SK-N-SH treated with all-trans-retinoic acid at 6 μM for 48 hours (cell line): Measurements from ENCODE around the gene INS.

ENCODE experiments used
- ARNTL ChIP-seq: fragments of 450-650 bp; formaldehyde crosslinking; IDR thresholded peaks from 2 replicates; pipeline ENCODE4 v1.5.0; 2020; ENCODE audit warnings: low read depth, mild to moderate bottlenecking, moderate library complexity, borderline replicate concordance
- BACH2 ChIP-seq: fragments of 250-450 bp; sonication (Bioruptor Pico); IDR thresholded peaks from 2 replicates; pipeline ENCODE4 v1.9.0; 2021; ENCODE audit warnings: mild to moderate bottlenecking, borderline replicate concordance
- CSRNP3 ChIP-seq: fragments of 250-450 bp; sonication (Bioruptor Pico); IDR thresholded peaks from 2 replicates; pipeline ENCODE4 v1.5.1; 2021; ENCODE audit warnings: mild to moderate bottlenecking, moderate library complexity
- POU6F1 ChIP-seq: fragments of 250-450 bp; sonication (Bioruptor Pico); IDR thresholded peaks from 2 replicates; pipeline ENCODE4 v1.8.0; 2021; ENCODE audit warnings: low read depth, mild to moderate bottlenecking, moderate library complexity, borderline replicate concordance
- RARB ChIP-seq: fragments of 250-450 bp; sonication (Bioruptor Pico); IDR thresholded peaks from 2 replicates; pipeline ENCODE4 v1.8.0; 2021; ENCODE audit warnings: mild to moderate bottlenecking, moderate library complexity
- ZC3H10 ChIP-seq: fragments of 250-450 bp; sonication (Bioruptor Pico); IDR thresholded peaks from 2 replicates; pipeline ENCODE4 v1.5.1; 2021; ENCODE audit warnings: mild to moderate bottlenecking, moderate library complexity
- ZFP30 ChIP-seq: fragments of 450-650 bp; formaldehyde crosslinking; IDR thresholded peaks from 2 replicates; pipeline ENCODE4 v1.5.0; 2022; ENCODE audit warnings: mild to moderate bottlenecking, moderate library complexity
- TF ChIP-seq, protein P1 (sequence below): fragments of 250-450 bp; sonication (Bioruptor Pico); IDR thresholded peaks from 2 replicates; pipeline ENCODE4 v1.5.0; 2020; ENCODE audit warnings: mild to moderate bottlenecking, moderate library complexity

DNA sequence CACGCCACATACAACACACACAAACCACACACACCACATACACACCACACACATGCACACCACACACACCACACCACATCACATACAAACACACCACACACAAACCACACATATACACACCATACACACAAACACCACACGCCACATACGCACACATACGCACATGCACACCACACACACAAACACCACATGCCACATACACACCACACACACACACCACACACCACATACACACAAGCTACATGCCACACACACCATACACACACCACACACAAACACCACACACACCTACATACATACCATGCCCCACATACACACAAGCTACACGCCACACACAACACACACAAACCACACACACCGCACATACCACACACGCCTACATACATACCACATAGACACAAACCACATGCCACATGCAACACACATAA is 26.3 kb upstream of the INS start:
- no peak for TF ChIP-seq ARNTL (CRISPR knock-in tag)
- TF ChIP-seq RARB (CRISPR knock-in tag) = no peak
- TF ChIP-seq ZC3H10 (CRISPR knock-in tag) = no peak
- no peak for TF ChIP-seq BACH2 (CRISPR knock-in tag)
- TF ChIP-seq, protein P1, sequence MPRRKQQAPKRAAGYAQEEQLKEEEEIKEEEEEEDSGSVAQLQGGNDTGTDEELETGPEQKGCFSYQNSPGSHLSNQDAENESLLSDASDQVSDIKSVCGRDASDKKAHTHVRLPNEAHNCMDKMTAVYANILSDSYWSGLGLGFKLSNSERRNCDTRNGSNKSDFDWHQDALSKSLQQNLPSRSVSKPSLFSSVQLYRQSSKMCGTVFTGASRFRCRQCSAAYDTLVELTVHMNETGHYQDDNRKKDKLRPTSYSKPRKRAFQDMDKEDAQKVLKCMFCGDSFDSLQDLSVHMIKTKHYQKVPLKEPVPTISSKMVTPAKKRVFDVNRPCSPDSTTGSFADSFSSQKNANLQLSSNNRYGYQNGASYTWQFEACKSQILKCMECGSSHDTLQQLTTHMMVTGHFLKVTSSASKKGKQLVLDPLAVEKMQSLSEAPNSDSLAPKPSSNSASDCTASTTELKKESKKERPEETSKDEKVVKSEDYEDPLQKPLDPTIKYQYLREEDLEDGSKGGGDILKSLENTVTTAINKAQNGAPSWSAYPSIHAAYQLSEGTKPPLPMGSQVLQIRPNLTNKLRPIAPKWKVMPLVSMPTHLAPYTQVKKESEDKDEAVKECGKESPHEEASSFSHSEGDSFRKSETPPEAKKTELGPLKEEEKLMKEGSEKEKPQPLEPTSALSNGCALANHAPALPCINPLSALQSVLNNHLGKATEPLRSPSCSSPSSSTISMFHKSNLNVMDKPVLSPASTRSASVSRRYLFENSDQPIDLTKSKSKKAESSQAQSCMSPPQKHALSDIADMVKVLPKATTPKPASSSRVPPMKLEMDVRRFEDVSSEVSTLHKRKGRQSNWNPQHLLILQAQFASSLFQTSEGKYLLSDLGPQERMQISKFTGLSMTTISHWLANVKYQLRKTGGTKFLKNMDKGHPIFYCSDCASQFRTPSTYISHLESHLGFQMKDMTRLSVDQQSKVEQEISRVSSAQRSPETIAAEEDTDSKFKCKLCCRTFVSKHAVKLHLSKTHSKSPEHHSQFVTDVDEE (CRISPR knock-in tag) = no peak
- no peak for TF ChIP-seq ZFP30 (CRISPR knock-in tag)
- TF ChIP-seq CSRNP3 (CRISPR knock-in tag) = no peak
- no peak for TF ChIP-seq POU6F1 (CRISPR knock-in tag)
